GM19463 (cell line): ENCODE results near the gene TNS4.

ENCODE experiments used
- ATAC-seq: cut with Tn5 transposase; IDR thresholded peaks from one replicate; pipeline ENCODE4 v1.9.1; 2021; ENCODE audit warnings: mild to moderate bottlenecking, moderate library complexity; ENCODE audit not compliant: unreplicated experiment

The TNS4 gene

DNA sequence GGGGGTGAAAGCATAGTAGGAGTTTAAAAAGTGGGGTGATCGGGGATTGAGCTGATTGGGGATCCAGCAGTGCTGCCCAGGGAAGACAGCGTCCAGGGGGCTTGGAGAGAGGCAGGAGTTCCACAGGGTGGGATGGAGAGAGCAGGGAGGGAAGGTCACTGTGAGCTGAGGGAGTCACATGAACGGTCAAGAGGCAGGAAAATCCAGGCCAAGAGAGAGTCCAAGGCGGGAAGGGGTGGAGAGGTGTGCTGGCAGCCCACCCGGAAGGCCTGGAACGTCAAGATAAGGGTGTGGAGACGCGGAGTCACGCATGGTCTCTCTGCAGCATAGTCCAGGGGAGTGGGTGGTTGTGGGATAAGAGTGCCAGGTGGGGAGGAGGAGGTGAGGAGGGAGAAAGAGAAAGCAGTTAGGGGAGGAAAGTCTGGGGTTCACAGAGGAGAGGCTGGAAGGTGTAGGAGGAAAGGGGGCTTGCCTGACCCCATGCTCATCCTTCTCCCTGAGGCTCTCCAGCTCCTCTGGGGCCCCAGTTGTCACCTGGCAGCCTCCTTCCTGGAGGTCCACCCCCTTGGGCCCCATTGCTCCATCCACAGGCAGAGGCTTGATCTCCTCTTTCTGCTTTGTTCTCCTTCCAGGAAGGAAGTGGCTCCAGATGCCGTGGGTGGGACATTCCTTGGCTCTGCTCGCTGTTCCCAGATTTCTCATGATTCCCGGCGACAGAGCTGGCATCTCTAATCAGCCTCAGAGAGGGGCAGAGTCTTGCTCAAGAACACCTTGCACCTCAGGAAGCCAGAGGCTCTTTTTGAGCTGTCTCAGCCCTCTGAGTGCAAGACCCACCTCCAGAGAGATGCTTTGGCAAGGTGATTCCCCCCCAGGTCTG, 35.1 kb upstream of the TNS4 start:
- no peak for ATAC-seq

- no peak for ATAC-seq
Observed at GRCh38 chr17:40535924-40536294, 34.5 kb upstream of the TNS4 start.

- no peak for ATAC-seq
Observed at GRCh38 chr17:40535438-40535837, 34.0 kb upstream of the TNS4 start.

DNA sequence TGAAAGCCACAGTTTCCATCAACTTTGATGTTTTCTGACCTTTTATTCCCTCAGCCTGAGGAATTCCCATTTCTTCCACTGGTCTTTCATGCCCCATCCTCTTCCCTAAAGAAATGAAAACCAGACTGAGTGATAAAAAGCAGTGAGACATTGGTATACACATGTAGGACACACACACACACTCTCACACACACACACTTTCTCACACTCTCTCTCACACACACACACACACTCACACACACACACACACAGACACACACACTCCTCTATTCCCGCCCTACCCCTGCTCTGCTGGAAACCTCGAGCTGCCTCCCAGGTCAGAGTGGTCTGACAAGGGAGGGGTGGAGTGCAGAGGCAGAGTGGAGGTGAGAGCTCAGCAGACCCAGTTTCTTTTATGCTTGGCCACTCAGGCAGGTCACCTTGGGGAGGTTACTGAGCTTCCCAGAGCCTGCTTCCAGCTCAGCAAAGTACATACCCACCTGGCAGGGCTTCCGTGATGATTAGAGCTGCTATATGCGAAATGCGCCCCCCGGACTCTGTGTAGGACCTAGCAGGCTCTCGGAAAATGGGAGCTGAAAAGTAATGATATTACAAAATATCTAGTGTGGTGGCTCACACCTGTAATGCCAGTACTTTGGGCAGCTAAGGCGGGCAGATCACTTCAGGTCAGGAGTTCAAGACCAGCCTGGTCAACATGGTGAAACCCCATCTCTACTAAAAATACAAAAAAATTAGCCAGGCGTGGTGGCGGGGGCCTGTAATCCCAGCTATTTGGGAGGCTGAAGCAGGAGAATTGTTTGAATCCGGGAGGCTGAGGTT, 33.2 kb upstream of the TNS4 start:
- ATAC-seq: no peak

- no peak for ATAC-seq
Observed at GRCh38 chr17:40533896-40534295, 32.5 kb upstream of the TNS4 start.

GRCh38 chr17:40532520-40533253, 31.3 kb upstream of the TNS4 start:
- no peak for ATAC-seq

DNA sequence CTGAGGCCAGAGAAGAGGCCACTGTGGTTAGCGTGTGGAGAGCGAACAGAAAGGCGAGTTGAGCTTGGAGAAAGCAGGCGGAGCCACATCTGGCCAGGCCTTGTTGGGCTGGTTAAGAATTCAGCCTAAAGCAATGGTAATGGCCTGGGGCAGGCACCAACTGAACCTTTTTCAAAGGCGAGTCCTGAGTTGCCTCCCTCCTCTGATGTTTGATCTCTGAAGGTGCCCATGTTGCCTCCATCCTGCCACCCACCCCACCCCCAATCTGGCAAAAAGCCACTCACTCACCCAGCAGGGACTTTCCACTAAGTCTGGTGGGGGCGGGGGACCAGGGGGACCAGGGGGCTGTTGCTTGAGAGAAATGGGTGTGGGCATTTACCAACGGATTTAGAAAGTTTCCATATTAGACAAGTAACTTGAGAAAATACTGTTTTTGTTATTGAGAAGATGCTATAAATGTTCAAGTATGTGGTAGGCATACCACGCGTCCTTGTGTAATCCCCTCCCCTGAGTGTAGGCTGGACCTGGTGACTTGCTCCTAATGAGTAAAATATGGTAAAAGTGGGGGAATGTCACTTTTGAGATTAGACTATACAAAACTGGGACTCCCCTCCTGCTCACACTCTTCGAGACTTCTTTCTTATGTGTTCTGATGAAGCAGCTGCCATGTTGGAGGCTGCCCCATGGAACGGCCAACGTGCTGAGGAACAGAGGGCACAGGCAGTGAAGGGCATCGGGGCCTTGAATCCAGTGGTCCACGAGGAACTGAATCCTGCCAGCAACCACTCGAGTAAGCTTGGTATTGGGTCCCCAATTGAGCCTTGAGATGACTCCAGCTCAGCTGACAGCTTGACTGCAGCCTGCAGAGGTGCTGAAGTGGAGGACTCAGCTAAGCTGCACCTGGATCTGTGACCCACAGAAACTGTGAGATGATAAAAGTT, 29.9 kb upstream of the TNS4 start:
- ATAC-seq: no peak

DNA sequence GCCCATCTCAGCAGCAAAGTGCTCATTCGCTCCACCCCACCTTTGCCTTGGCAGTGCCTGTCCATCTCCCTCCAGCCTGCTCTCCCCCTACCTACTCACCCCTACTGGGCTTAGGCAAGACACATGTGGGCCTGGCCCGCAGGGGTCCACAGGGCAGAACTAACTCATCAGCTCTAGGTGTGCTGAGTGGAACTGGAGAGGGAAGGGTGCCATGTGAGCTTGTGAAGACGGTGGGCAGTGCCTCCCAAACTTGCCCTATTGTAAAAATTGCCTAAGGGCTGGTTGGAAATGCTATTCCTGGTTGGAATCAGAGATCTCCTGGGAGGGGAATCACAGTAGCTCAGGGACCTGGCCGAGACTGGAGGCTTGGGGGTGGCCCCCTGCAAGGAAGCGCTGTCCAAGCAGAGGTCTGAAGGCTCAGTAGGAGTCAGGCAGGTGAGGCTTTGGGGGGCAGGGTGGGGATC, 29.1 kb upstream of the TNS4 start:
- no peak for ATAC-seq

GRCh38 chr17:40529991-40530390, 28.6 kb upstream of the TNS4 start:
- ATAC-seq: no peak

- ATAC-seq: no peak
Observed at GRCh38 chr17:40528692-40529417, 27.4 kb upstream of the TNS4 start.

GRCh38 chr17:40526668-40527067, 25.2 kb upstream of the TNS4 start:
- no peak for ATAC-seq

DNA sequence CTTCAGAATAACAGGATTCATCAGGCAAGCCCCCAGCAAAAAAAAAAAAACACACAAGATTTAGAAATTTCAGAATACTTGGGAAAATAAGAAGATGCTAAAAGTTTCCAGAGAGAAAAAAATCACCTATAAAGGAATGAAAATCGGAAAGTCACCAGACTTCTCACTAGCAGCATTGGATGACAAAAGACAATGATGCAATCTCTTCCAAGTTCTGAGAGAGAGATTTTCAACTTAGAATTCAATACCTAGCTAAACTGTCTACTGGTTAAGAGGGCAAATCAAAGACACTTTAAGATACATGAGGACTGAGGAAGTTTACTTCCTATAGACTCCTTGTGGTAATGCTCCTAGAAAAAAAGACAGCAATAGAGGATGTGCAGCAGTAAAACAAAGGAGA, 23.9 kb upstream of the TNS4 start:
- no peak for ATAC-seq

GRCh38 chr17:40524243-40524965, 23.0 kb upstream of the TNS4 start:
- no peak for ATAC-seq

GRCh38 chr17:40522961-40523310, 21.5 kb upstream of the TNS4 start:
- no peak for ATAC-seq

DNA sequence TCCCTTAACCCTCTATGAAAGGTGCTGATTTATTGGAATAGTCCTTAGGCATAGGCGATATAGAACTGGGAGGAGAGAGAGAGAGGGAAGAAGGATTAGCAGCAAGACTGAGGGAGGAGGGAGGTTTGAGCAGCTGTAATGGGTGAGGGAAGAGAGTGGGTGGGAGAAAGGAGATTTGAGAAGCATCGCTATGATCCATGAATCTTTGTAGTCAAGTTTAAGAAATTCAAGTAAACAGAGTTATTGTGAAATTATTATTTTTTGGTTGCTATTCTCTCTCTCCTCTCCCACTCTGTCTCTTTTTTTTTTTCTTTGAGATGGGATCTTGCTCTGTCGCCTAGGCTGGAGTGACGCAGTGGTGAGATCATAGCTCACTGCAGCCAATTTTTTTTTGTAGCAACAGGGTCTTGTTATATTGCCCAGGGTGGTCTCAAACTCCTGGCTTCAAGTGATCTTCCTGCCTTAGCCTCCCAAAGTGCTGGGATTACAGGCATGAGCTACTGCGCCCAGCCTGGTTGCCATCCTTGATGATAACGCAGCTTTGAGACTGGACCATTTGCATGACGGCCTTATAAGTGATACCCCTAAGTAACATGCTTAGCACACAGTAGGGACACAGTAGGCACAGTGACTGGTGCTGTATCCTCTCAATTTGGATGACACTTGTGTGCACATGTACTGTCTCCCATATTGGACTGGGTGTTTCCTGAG, 21.0 kb upstream of the TNS4 start:
- no peak for ATAC-seq

GRCh38 chr17:40520991-40521453, 19.6 kb upstream of the TNS4 start:
- ATAC-seq: no peak

- ATAC-seq: no peak
Observed at GRCh38 chr17:40519089-40519775, 17.8 kb upstream of the TNS4 start.
